ENCODE data around the gene LRRC41.

LRRC41 gene

DNA sequence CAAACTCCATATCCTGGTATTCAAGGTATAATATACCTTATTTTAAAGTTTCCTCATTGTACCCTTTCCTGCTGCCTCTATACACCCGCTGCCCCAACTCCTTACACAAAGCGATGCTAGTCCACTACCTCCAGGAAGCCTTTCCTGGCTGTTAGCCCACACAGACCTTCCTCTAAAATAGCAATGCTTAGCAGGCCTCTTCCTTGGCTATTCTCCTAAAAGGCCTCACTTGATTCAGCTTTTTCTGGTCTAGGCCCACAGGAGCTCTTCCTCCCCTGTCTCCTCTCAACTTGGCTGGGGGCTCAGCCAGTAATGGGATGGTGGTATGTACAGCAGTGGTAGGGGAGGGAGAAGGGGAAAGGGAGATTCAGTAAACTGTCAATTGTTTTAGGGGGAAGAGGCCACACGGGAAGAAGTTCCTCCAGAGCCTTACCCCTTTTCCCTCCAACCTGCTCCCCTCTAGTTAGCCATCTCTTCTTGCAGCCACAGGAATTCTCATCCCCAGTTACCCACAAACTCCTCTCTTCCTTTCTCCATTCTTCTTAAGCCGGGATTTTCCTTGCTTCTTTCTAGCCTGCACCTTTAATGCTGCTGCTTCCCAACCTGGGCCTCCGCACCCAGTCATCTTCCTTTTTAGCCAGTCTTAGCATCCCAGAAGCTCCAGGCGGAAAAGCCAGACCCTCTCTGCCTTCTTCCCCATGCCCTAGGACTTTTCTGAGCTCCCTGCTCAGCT, 2.6 kb downstream of the LRRC41 start:
- H3K9me3 ChIP-seq (replicated peaks in 1 of 2; ENCODE audit: control insufficient read depth in 2 of 2, insufficient read depth in 1 of 2, low read depth in 1 of 2, low read length in 2 of 2): no peaks in the 10 kb centered on the region
- H2BK120ac ChIP-seq (ENCODE audit: low read depth, low read length): peak overlapping the region; percentile 4
- H2BK12ac ChIP-seq (ENCODE audit: low read length): no peak overlapping the region
- no peaks in the 10 kb centered on the region for H3K27me3 ChIP-seq (ENCODE audit: control insufficient read depth in 3 of 3, insufficient read depth in 3 of 3, low read depth in 1 of 3, low read length in 3 of 3)
- no peak overlapping the region for H3K23ac ChIP-seq (ENCODE audit: low read depth, low read length, poor library complexity)
- peak overlapping the region; percentile 98 for H3K9ac ChIP-seq (ENCODE audit: low read depth, low read length, poor library complexity)
- no peak overlapping the region for H2BK15ac ChIP-seq (ENCODE audit: low read length)
- peaks cover 9 to 32% of the 10 kb centered on the region in 2 donors for H3K36me3 ChIP-seq (replicated peaks in 1 of 2; ENCODE audit: control insufficient read depth in 2 of 2, insufficient read depth in 2 of 2, low read length in 2 of 2)
- no peak overlapping the region for H3K14ac ChIP-seq (ENCODE audit: low read length)
- H3K4ac ChIP-seq (ENCODE audit: low read length): no peak overlapping the region
- H3K4me2 ChIP-seq (ENCODE audit: insufficient read depth, low read length, poor library complexity, severe bottlenecking): peak overlapping the region; percentile 98
- no peak overlapping the region for H4K8ac ChIP-seq (ENCODE audit: low read depth, low read length)
- peak overlapping the region; percentile 86 for H2AFZ ChIP-seq (ENCODE audit: low read length)
- H2AK5ac ChIP-seq (ENCODE audit: low read depth, low read length): peak overlapping the region; percentile 44
- H3K27ac ChIP-seq (replicated peaks; ENCODE audit: low read length): peak overlapping the region; percentile 86
- H4K91ac ChIP-seq (ENCODE audit: low read depth, low read length, poor library complexity): no peak overlapping the region
- peak overlapping the region; percentile 98 for H3K18ac ChIP-seq (ENCODE audit: low read length)
- no CpG with 5 or more reads among the region's 6 CpGs for WGBS, 2 donors (ENCODE audit: extremely low coverage in 2 of 2, insufficient read length in 2 of 2, insufficient replicate concordance in 1 of 2)
- peak overlapping the region; percentile 87 to 93 for H3K4me3 ChIP-seq (ENCODE audit: low read length in 2 of 2)
- H3K79me1 ChIP-seq (ENCODE audit: low read depth, low read length): peaks cover 6% of the 10 kb centered on the region
- no peak for DNase-seq (ENCODE audit: low spot score)
- peak overlapping the region; percentile 98 for H2BK5ac ChIP-seq (ENCODE audit: low read length)
- H3K4me1 ChIP-seq (ENCODE audit: control insufficient read depth in 2 of 2, insufficient read depth in 1 of 2, low read depth in 1 of 2, low read length in 2 of 2): peaks cover 10 to 12% of the 10 kb centered on the region in 2 donors

GRCh38 chr1:46298387-46298786, 5.0 kb downstream of the LRRC41 start:
- Histone ChIP-seq H2BK120ac (ENCODE audit: low read depth, low read length) (no peak overlapping the region), H2AK5ac (ENCODE audit: low read depth, low read length) (no peak overlapping the region), H2AFZ (ENCODE audit: low read length) (no peak overlapping the region), H2BK12ac (ENCODE audit: low read length) (no peak overlapping the region), H4K8ac (ENCODE audit: low read depth, low read length) (no peak overlapping the region), H3K9me3 (replicated peaks in 1 of 2; ENCODE audit: control insufficient read depth in 2 of 2, insufficient read depth in 1 of 2, low read depth in 1 of 2, low read length in 2 of 2) (no peaks in the 10 kb centered on the region), H3K27ac (replicated peaks; ENCODE audit: low read length) (no peak overlapping the region), H3K4me3 (ENCODE audit: low read length in 2 of 2) (no peak overlapping the region), H3K4me2 (ENCODE audit: insufficient read depth, low read length, poor library complexity, severe bottlenecking) (no peak overlapping the region), H3K27me3 (ENCODE audit: control insufficient read depth in 3 of 3, insufficient read depth in 3 of 3, low read depth in 1 of 3, low read length in 3 of 3) (no peaks in the 10 kb centered on the region), H3K23ac (ENCODE audit: low read depth, low read length, poor library complexity) (no peak overlapping the region), H3K4ac (ENCODE audit: low read length) (no peak overlapping the region), H3K14ac (ENCODE audit: low read length) (no peak overlapping the region), H2BK15ac (ENCODE audit: low read length) (no peak overlapping the region), H3K4me1 (ENCODE audit: control insufficient read depth in 2 of 2, insufficient read depth in 1 of 2, low read depth in 1 of 2, low read length in 2 of 2) (peaks cover 8 to 9% of the 10 kb centered on the region in 2 donors), H3K36me3 (replicated peaks in 1 of 2; ENCODE audit: control insufficient read depth in 2 of 2, insufficient read depth in 2 of 2, low read length in 2 of 2) (peaks cover 15 to 52% of the 10 kb centered on the region in 2 donors), H4K91ac (ENCODE audit: low read depth, low read length, poor library complexity) (no peak overlapping the region), H3K18ac (ENCODE audit: low read length) (no peak overlapping the region), H2BK5ac (ENCODE audit: low read length) (no peak overlapping the region), H3K9ac (ENCODE audit: low read depth, low read length, poor library complexity) (no peak overlapping the region), H3K79me1 (ENCODE audit: low read depth, low read length) (peaks cover 6% of the 10 kb centered on the region)
- no peak for DNase-seq (ENCODE audit: low spot score)

DNA sequence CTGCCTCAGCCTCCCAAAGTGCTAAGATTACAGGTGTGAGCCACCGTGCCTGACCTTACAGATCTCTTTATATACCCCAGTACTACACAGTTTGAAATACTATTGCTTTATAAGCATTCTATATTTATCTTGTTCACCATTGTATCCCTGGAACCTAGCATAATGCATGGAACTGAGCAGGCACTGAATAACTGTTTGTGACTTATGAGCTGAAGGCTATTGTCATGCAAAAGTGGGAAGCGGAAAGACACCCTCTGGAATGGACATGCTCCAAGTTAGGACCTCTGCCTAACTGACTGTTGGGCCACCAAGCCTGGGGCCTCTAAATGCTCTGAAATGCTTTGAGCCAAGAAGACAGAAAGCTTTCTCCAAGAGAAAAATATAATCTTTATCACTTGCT, 8.1 kb downstream of the LRRC41 start:
- H3K27ac ChIP-seq (replicated peaks; ENCODE audit: low read length): no peak overlapping the region
- H3K9ac ChIP-seq (ENCODE audit: low read depth, low read length, poor library complexity): no peak overlapping the region
- H3K4me2 ChIP-seq (ENCODE audit: insufficient read depth, low read length, poor library complexity, severe bottlenecking): no peak overlapping the region
- H4K8ac ChIP-seq (ENCODE audit: low read depth, low read length): no peak overlapping the region
- H2BK12ac ChIP-seq (ENCODE audit: low read length): no peak overlapping the region
- H3K9me3 ChIP-seq (replicated peaks in 1 of 2; ENCODE audit: control insufficient read depth in 2 of 2, insufficient read depth in 1 of 2, low read depth in 1 of 2, low read length in 2 of 2): no peaks in the 10 kb centered on the region
- H2BK15ac ChIP-seq (ENCODE audit: low read length): no peak overlapping the region
- WGBS, 2 donors (ENCODE audit: extremely low coverage in 2 of 2, insufficient read length in 2 of 2, insufficient replicate concordance in 1 of 2): no CpG with 5 or more reads among the region's 2 CpGs
- no peaks in the 10 kb centered on the region for H3K79me1 ChIP-seq (ENCODE audit: low read depth, low read length)
- no peak for DNase-seq (ENCODE audit: low spot score)
- H3K23ac ChIP-seq (ENCODE audit: low read depth, low read length, poor library complexity): no peak overlapping the region
- H2BK5ac ChIP-seq (ENCODE audit: low read length): no peak overlapping the region
- H2AK5ac ChIP-seq (ENCODE audit: low read depth, low read length): no peak overlapping the region
- no peak overlapping the region for H2BK120ac ChIP-seq (ENCODE audit: low read depth, low read length)
- H3K4me3 ChIP-seq (ENCODE audit: low read length in 2 of 2): no peak overlapping the region
- H3K4me1 ChIP-seq (ENCODE audit: control insufficient read depth in 2 of 2, insufficient read depth in 1 of 2, low read depth in 1 of 2, low read length in 2 of 2): peaks cover 0 to under 1% of the 10 kb centered on the region in 2 donors
- H2AFZ ChIP-seq (ENCODE audit: low read length): no peak overlapping the region
- peaks cover 17 to 74% of the 10 kb centered on the region in 2 donors for H3K36me3 ChIP-seq (replicated peaks in 1 of 2; ENCODE audit: control insufficient read depth in 2 of 2, insufficient read depth in 2 of 2, low read length in 2 of 2)
- no peak overlapping the region for H3K18ac ChIP-seq (ENCODE audit: low read length)
- no peak overlapping the region for H3K14ac ChIP-seq (ENCODE audit: low read length)
- H3K27me3 ChIP-seq (ENCODE audit: control insufficient read depth in 3 of 3, insufficient read depth in 3 of 3, low read depth in 1 of 3, low read length in 3 of 3): no peaks in the 10 kb centered on the region
- no peak overlapping the region for H3K4ac ChIP-seq (ENCODE audit: low read length)
- H4K91ac ChIP-seq (ENCODE audit: low read depth, low read length, poor library complexity): no peak overlapping the region

GRCh38 chr1:46289976-46290375, 13.4 kb downstream of the LRRC41 start:
- no peak overlapping the region for H2BK12ac ChIP-seq (ENCODE audit: low read length)
- no peak overlapping the region for H3K14ac ChIP-seq (ENCODE audit: low read length)
- H2BK5ac ChIP-seq (ENCODE audit: low read length): no peak overlapping the region
- H3K4me2 ChIP-seq (ENCODE audit: insufficient read depth, low read length, poor library complexity, severe bottlenecking): no peak overlapping the region
- H3K4me3 ChIP-seq (ENCODE audit: low read length in 2 of 2): no peak overlapping the region
- no peak for DNase-seq (ENCODE audit: low spot score)
- H3K27ac ChIP-seq (replicated peaks; ENCODE audit: low read length): no peak overlapping the region
- no peak overlapping the region for H2AFZ ChIP-seq (ENCODE audit: low read length)
- no peak overlapping the region for H3K23ac ChIP-seq (ENCODE audit: low read depth, low read length, poor library complexity)
- H2BK15ac ChIP-seq (ENCODE audit: low read length): no peak overlapping the region
- no peak overlapping the region for H3K4ac ChIP-seq (ENCODE audit: low read length)
- H3K4me1 ChIP-seq (ENCODE audit: control insufficient read depth in 2 of 2, insufficient read depth in 1 of 2, low read depth in 1 of 2, low read length in 2 of 2): peaks cover 0 to 3% of the 10 kb centered on the region in 2 donors
- H2BK120ac ChIP-seq (ENCODE audit: low read depth, low read length): no peak overlapping the region
- H2AK5ac ChIP-seq (ENCODE audit: low read depth, low read length): no peak overlapping the region
- H3K36me3 ChIP-seq (replicated peaks in 1 of 2; ENCODE audit: control insufficient read depth in 2 of 2, insufficient read depth in 2 of 2, low read length in 2 of 2): peaks cover 18 to 86% of the 10 kb centered on the region in 2 donors
- no peak overlapping the region for H3K9ac ChIP-seq (ENCODE audit: low read depth, low read length, poor library complexity)
- H3K27me3 ChIP-seq (ENCODE audit: control insufficient read depth in 3 of 3, insufficient read depth in 3 of 3, low read depth in 1 of 3, low read length in 3 of 3): no peaks in the 10 kb centered on the region
- H3K18ac ChIP-seq (ENCODE audit: low read length): no peak overlapping the region
- H4K91ac ChIP-seq (ENCODE audit: low read depth, low read length, poor library complexity): no peak overlapping the region
- no peaks in the 10 kb centered on the region for H3K9me3 ChIP-seq (replicated peaks in 1 of 2; ENCODE audit: control insufficient read depth in 2 of 2, insufficient read depth in 1 of 2, low read depth in 1 of 2, low read length in 2 of 2)
- H3K79me1 ChIP-seq (ENCODE audit: low read depth, low read length): peaks cover 6% of the 10 kb centered on the region
- no peak overlapping the region for H4K8ac ChIP-seq (ENCODE audit: low read depth, low read length)
- no CpG with 5 or more reads among the region's 4 CpGs for WGBS, 2 donors (ENCODE audit: extremely low coverage in 2 of 2, insufficient read length in 2 of 2, insufficient replicate concordance in 1 of 2)
